OCI-LY3 (cell line): ENCODE measurements around the gene USP31.

Experiments
- H2AFZ ChIP-seq: fragments of 200-600, 300-600 bp; shearing (Covaris generic); 2 replicates; pipeline ENCODE4 v1.6.0; 2014; ENCODE audit warnings: antibody characterized with exemption, low read depth, low read length
- H3K27ac ChIP-seq: fragments of 200-600, 300-600 bp; sonication (generic); 2 replicates; pipeline ENCODE4 v1.5.1; 2014; ENCODE audit warnings: mild to moderate bottlenecking, low read length, moderate library complexity, mixed read lengths
- H3K27me3 ChIP-seq: fragments of 200-600, 300-600 bp; sonication (generic); 2 replicates; pipeline ENCODE4 v1.6.1; 2014; ENCODE audit warnings: low read depth, low read length, mixed read lengths
- H3K36me3 ChIP-seq: fragments of 200-600, 300-600 bp; sonication (generic); replicated peaks from 2 replicates; pipeline ENCODE3; 2014; ENCODE audit warnings: low read depth, low read length, mixed read lengths
- H3K4me1 ChIP-seq: fragments of 300-600, 200-600 bp; sonication (generic); 2 replicates; pipeline ENCODE4 v1.6.1; 2014; ENCODE audit warnings: low read length, mixed read lengths
- H3K4me2 ChIP-seq: fragments of 200-600, 300-600 bp; sonication (generic); 2 replicates; pipeline ENCODE4 v1.6.1; 2014; ENCODE audit warnings: low read length, mixed read lengths
- H3K4me3 ChIP-seq: fragments of 300-600, 200-600 bp; sonication (generic); 2 replicates; pipeline ENCODE4 v1.5.1; 2014; ENCODE audit warnings: antibody characterized with exemption, mild to moderate bottlenecking, low read length, moderate library complexity
- H3K79me2 ChIP-seq: fragments of 300-600, 200-600 bp; shearing (Covaris generic); 2 replicates; pipeline ENCODE4 v1.6.1; 2014; ENCODE audit warnings: mild to moderate bottlenecking, low read length, mixed read lengths
- H3K9ac ChIP-seq: fragments of 300-600, 200-600 bp; shearing (Covaris generic); 2 replicates; pipeline ENCODE4 v1.6.0; 2014; ENCODE audit warnings: mild to moderate bottlenecking, low read length, moderate library complexity
- H3K9me3 ChIP-seq: fragments of 200-600, 300-600 bp; shearing (Covaris generic); 2 replicates; pipeline ENCODE4 v1.6.1; 2014; ENCODE audit warnings: low read length, mixed read lengths; ENCODE audit not compliant: insufficient read depth
- H4K20me1 ChIP-seq: fragments of 200-600, 300-600 bp; sonication (generic); 2 replicates; pipeline ENCODE4 v1.6.1; 2016; ENCODE audit warnings: low read length, mixed read lengths; ENCODE audit not compliant: insufficient read depth
- CTCF ChIP-seq: fragments of 200-600, 300-600 bp; sonication (generic); IDR thresholded peaks from 2 replicates; pipeline ENCODE4 v1.5.1; 2014; ENCODE audit warnings: antibody characterized with exemption, low read length, low read depth
- EZH2phosphoT487 ChIP-seq: fragments of 200-600 bp; shearing (Covaris generic); IDR thresholded peaks from 2 replicates; pipeline ENCODE4 v1.6.1; 2018; ENCODE audit warnings: antibody characterized with exemption, mixed run types, low read depth

Gene USP31

GRCh38 chr16:23132775-23133463 lies 16.3 kb downstream of the USP31 start:
- Histone ChIP-seq H4K20me1 (0 out of 2 replicates have a peak, but pooled peaks cover 4% of the 10 kb centered on the region), H3K79me2 (peaks cover 69% of the 10 kb centered on the region), H3K27me3 (no peaks in the 10 kb centered on the region), H3K27ac (no peak overlapping the region), H2AFZ (no peak overlapping the region), H3K4me3 (no peak overlapping the region), H3K9me3 (no peaks in the 10 kb centered on the region), H3K4me1 (no peaks in the 10 kb centered on the region), H3K9ac (no peak overlapping the region), H3K36me3 (no peaks in the 10 kb centered on the region), H3K4me2 (no peak overlapping the region)
- TF ChIP-seq CTCF (no peak), EZH2phosphoT487 (no peak)

DNA sequence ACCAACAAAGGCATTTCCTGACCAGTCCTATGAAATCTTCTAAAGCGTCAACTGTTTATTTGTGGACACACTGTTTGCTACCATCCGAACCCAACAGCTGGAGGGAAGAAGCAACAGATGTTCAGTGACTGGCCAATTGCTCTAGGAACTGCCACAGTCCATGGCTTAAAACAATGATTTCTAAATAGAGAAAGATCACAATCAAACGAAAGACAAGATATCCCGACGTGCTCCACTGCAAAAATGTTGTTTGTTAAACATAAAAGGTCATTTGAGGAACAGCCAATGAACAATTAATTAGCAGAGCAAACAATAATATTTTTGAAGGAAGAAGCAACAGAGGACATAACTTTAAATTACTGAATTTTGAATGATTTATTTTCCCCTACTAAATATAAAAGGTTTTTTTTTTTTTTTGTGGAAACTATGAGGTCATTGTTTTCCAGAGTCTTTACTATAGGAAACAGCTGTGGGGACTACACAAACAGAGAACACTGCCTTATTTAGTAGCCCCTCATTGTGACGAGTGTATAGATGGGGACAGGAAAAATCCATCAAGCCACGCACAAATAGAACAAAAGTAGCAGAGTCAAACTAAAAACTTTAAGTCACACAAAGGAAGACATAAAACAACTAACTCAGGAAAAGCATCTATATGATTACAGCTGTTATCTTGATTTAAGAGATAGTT lies 17.2 kb downstream of the USP31 start:
- Histone ChIP-seq H3K4me3 (no peak overlapping the region), H3K79me2 (peaks cover 68% of the 10 kb centered on the region), H3K4me2 (no peak overlapping the region), H3K36me3 (no peaks in the 10 kb centered on the region), H3K27me3 (no peaks in the 10 kb centered on the region), H3K4me1 (no peaks in the 10 kb centered on the region), H3K9ac (no peak overlapping the region), H2AFZ (no peak overlapping the region), H3K27ac (no peak overlapping the region), H4K20me1 (0 out of 2 replicates have a peak, but pooled peaks cover 4% of the 10 kb centered on the region), H3K9me3 (no peaks in the 10 kb centered on the region)
- TF ChIP-seq CTCF: no peak
- no peak for TF ChIP-seq EZH2phosphoT487

DNA sequence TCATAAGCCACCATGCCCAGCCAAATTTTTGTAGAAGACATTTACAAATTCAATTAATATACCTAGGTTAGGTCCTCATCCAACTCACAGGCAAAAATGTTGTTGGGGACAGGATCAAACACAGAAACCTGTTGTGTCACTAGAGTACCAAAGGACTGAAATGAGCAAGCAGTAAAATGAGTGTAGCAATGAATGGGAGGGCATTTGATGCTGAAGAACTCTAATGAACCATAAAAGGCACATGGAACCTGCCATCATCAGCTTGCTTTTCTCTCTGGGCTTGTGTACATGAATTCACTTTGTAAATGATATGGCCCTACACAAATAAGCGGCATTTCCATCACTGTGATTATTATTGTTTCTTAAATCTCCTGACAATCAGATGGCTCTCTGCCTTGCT lies 17.8 kb downstream of the USP31 start:
- no peaks in the 10 kb centered on the region for H3K9me3 ChIP-seq
- H3K4me1 ChIP-seq: no peaks in the 10 kb centered on the region
- H3K4me3 ChIP-seq: no peak overlapping the region
- H3K27ac ChIP-seq: no peak overlapping the region
- no peak overlapping the region for H2AFZ ChIP-seq
- no peak for TF ChIP-seq CTCF
- no peak for TF ChIP-seq EZH2phosphoT487
- no peak overlapping the region for H3K9ac ChIP-seq
- no peaks in the 10 kb centered on the region for H3K27me3 ChIP-seq
- H3K36me3 ChIP-seq: no peaks in the 10 kb centered on the region
- no peak overlapping the region for H3K4me2 ChIP-seq
- H4K20me1 ChIP-seq: 0 out of 2 replicates have a peak, but pooled peaks cover 4% of the 10 kb centered on the region
- peaks cover 64% of the 10 kb centered on the region for H3K79me2 ChIP-seq

GRCh38 chr16:23131036-23131435 lies 18.2 kb downstream of the USP31 start:
- no peaks in the 10 kb centered on the region for H3K9me3 ChIP-seq
- no peak overlapping the region for H2AFZ ChIP-seq
- H3K9ac ChIP-seq: no peak overlapping the region
- 0 out of 2 replicates have a peak, but pooled peaks cover 4% of the 10 kb centered on the region for H4K20me1 ChIP-seq
- H3K36me3 ChIP-seq: no peaks in the 10 kb centered on the region
- H3K4me2 ChIP-seq: no peak overlapping the region
- H3K27me3 ChIP-seq: no peaks in the 10 kb centered on the region
- H3K27ac ChIP-seq: no peak overlapping the region
- no peaks in the 10 kb centered on the region for H3K4me1 ChIP-seq
- peaks cover 60% of the 10 kb centered on the region for H3K79me2 ChIP-seq
- TF ChIP-seq CTCF (no peak), EZH2phosphoT487 (no peak)
- no peak overlapping the region for H3K4me3 ChIP-seq
